Measurements from ENCODE around the gene KRTAP5-1.
"Not testable (repeated sequence)": the region's sequence is repeated elsewhere in the genome, so short reads cannot be mapped to it uniquely, and the experiment has no call there.

Gene KRTAP5-1

GRCh38 chr11:1600626-1601025 is 15.5 kb upstream of the KRTAP5-1 start:
- no peak for DNase-seq

GRCh38 chr11:1598816-1599215 is 13.7 kb upstream of the KRTAP5-1 start:
- DNase-seq, result no peak

GRCh38 chr11:1598406-1598805 is 13.3 kb upstream of the KRTAP5-1 start:
- not testable (repeated sequence) for DNase-seq

GRCh38 chr11:1597994-1598380 is 12.9 kb upstream of the KRTAP5-1 start, which contains the start of gene KRTAP5-2:
Gene KRTAP5-2 (minus strand): TSS chr11:1598294. CDS start chr11:1598250, 44 bp downstream.
- DNase-seq, result no peak

GRCh38 chr11:1597331-1597993 is 12.4 kb upstream of the KRTAP5-1 start:
- DNase-seq, result no peak

- not testable (repeated sequence) for DNase-seq
These were observed 11.6 kb upstream of the KRTAP5-1 start for GRCh38 chr11:1596576-1597121.

GRCh38 chr11:1595994-1596575 is 11.0 kb upstream of the KRTAP5-1 start:
- DNase-seq, result not testable (repeated sequence)

- DNase-seq, result no peak
These were observed 7.5 kb upstream of the KRTAP5-1 start for GRCh38 chr11:1592628-1593027.

GRCh38 chr11:1589996-1590395 is 4.9 kb upstream of the KRTAP5-1 start:
- no peak for DNase-seq

- DNase-seq, result not testable (repeated sequence)
These were observed 4.3 kb upstream of the KRTAP5-1 start for GRCh38 chr11:1589191-1589963.

- DNase-seq, result no peak
These were observed 1.6 kb upstream of the KRTAP5-1 start for GRCh38 chr11:1586699-1587098.

- not testable (repeated sequence) for DNase-seq
These were observed 2.2 kb downstream of the KRTAP5-1 start for GRCh38 chr11:1582909-1583308.

- DNase-seq, result no peak
These were observed 3.1 kb downstream of the KRTAP5-1 start for GRCh38 chr11:1581976-1582375.

- no peak for DNase-seq
These were observed 8.3 kb downstream of the KRTAP5-1 start for GRCh38 chr11:1576825-1577224.

- DNase-seq, result not testable (repeated sequence)
These were observed 9.3 kb downstream of the KRTAP5-1 start for GRCh38 chr11:1575756-1576155.

- DNase-seq, result no peak
These were observed 10.2 kb downstream of the KRTAP5-1 start for GRCh38 chr11:1574933-1575242.

GRCh38 chr11:1574238-1574932 is 10.7 kb downstream of the KRTAP5-1 start:
- DNase-seq, result no peak

- no peak for DNase-seq
These were observed 11.2 kb downstream of the KRTAP5-1 start for GRCh38 chr11:1573903-1574237.

GRCh38 chr11:1573077-1573902 is 11.8 kb downstream of the KRTAP5-1 start:
- no peak for DNase-seq

- peak; percentile 91 for DNase-seq
These were observed 12.6 kb downstream of the KRTAP5-1 start, which contains the start of gene DUSP8 for GRCh38 chr11:1572197-1573076. Gene DUSP8 (minus strand): TSS chr11:1572271. CDS start chr11:1565826, 6,445 bp downstream.

GRCh38 chr11:1571760-1572196 is 13.3 kb downstream of the KRTAP5-1 start:
- DNase-seq, result no peak

Measured in femur (tissue), 1 donor.